Loucy (cell line): ENCODE measurements around the gene RAPGEF1.

Experiments used
- H2AFZ ChIP-seq: fragments of 200-600 bp; sonication (generic); 2 replicates; pipeline ENCODE4 v1.6.0; 2016; ENCODE audit warnings: antibody characterized with exemption, mild to moderate bottlenecking, low read length, moderate library complexity
- H3F3A ChIP-seq: fragments of 200-600 bp; 2 replicates; pipeline ENCODE4 v1.6.0; 2016; ENCODE audit warnings: antibody characterized with exemption, low read depth, mild to moderate bottlenecking
- H3K27me3 ChIP-seq: fragments of 200-600 bp; sonication (generic); 2 replicates; pipeline ENCODE4 v1.6.1; 2014; ENCODE audit warnings: low read length, mild to moderate bottlenecking; ENCODE audit not compliant: insufficient read depth, poor library complexity, severe bottlenecking
- H3K36me3 ChIP-seq: fragments of 200-600 bp; sonication (generic); 2 replicates; pipeline ENCODE4 v1.6.1; 2016; ENCODE audit warnings: low read length; ENCODE audit not compliant: insufficient read depth
- H3K4me1 ChIP-seq: fragments of 200-600 bp; sonication (generic); 2 replicates; pipeline ENCODE4 v1.5.1; 2014; ENCODE audit warnings: low read length, mild to moderate bottlenecking; ENCODE audit not compliant: insufficient read depth, poor library complexity, severe bottlenecking
- H3K4me2 ChIP-seq: fragments of 200-600 bp; sonication (generic); 2 replicates; pipeline ENCODE4 v1.6.0; 2014; ENCODE audit warnings: antibody characterized with exemption, low read length, low read depth, mild to moderate bottlenecking; ENCODE audit not compliant: poor library complexity, severe bottlenecking
- H3K4me3 ChIP-seq: fragments of 200-600 bp; sonication (generic); 2 replicates; pipeline ENCODE4 v1.5.1; 2014; ENCODE audit warnings: low read length, mild to moderate bottlenecking, mixed read lengths; ENCODE audit not compliant: poor library complexity, severe bottlenecking
- H3K79me2 ChIP-seq: fragments of 200-600 bp; sonication (generic); 2 replicates; pipeline ENCODE4 v1.6.1; 2014; ENCODE audit warnings: low read length; ENCODE audit not compliant: insufficient read depth
- H3K9ac ChIP-seq: fragments of 200-600 bp; sonication (generic); 2 replicates; pipeline ENCODE4 v1.6.0; 2014; ENCODE audit warnings: mild to moderate bottlenecking, low read depth, low read length, moderate library complexity; ENCODE audit not compliant: poor library complexity, severe bottlenecking
- H3K9me2 ChIP-seq: fragments of 200-600 bp; sonication (generic); replicated peaks from 2 replicates; pipeline ENCODE4 v1.6.1; 2016; ENCODE audit warnings: low read depth, low read length, mixed read lengths
- H3K9me3 ChIP-seq: fragments of 200-600 bp; sonication (generic); 2 replicates; pipeline ENCODE4 v1.6.1; 2014; ENCODE audit warnings: mild to moderate bottlenecking, antibody characterized with exemption, low read length, low read depth; ENCODE audit not compliant: insufficient read depth
- H4K20me1 ChIP-seq: fragments of 200-600 bp; sonication (generic); 2 replicates; pipeline ENCODE4 v1.6.0; 2014; ENCODE audit warnings: antibody characterized with exemption, low read length, mild to moderate bottlenecking; ENCODE audit not compliant: insufficient read depth, poor library complexity, severe bottlenecking
- CTCF ChIP-seq: fragments of 200-600 bp; sonication (generic); conservative IDR thresholded peaks from 2 replicates; pipeline ENCODE4 v1.5.1; 2014; ENCODE audit warnings: mild to moderate bottlenecking, antibody characterized with exemption, low read length
- EZH2phosphoT487 ChIP-seq: fragments of 200-600 bp; IDR thresholded peaks from 2 replicates; pipeline ENCODE4 v1.6.1; 2018; ENCODE audit warnings: antibody characterized with exemption, mild to moderate bottlenecking, moderate library complexity, borderline replicate concordance

The RAPGEF1 gene

DNA sequence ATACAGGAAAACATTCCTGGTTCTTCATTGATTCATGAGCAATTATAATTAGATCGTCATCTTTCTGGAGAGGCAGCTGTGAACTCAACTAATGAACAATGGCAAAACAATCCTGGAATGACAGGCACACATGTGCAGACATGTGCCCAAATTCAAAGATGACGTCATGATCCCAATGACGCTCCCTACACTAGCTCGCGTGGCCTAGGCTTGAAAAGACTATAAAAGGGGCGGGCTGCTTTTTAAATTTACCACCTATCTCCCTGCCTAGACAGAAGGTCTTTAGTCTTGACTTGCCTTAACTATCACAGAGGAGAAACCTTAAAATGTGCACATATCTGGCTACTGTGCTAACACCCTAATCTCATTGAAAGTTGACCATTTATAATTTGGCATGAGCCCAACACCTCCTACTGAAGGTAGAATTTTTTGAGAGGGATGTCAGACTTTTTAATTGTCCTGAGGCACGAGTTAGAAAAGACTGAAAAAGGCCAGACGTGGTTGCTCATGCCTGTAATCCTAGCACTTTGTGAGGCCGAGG is 106.3 kb downstream of the RAPGEF1 start:
- Histone ChIP-seq H3F3A (no peaks in the 10 kb centered on the region), H4K20me1 (no peaks in the 10 kb centered on the region), H3K4me3 (no peak overlapping the region), H3K27me3 (no peaks in the 10 kb centered on the region), H3K9me3 (no peaks in the 10 kb centered on the region), H3K79me2 (no peaks in the 10 kb centered on the region), H3K4me2 (no peak overlapping the region), H3K36me3 (peaks cover 45% of the 10 kb centered on the region; the same call in 1 of the 2 replicates), H3K9ac (no peak overlapping the region), H3K4me1 (no peaks in the 10 kb centered on the region), H2AFZ (no peak overlapping the region), H3K9me2 (no peaks in the 10 kb centered on the region)
- TF ChIP-seq CTCF, result no peak
- no peak for TF ChIP-seq EZH2phosphoT487

GRCh38 chr9:131631306-131631705 is 108.6 kb downstream of the RAPGEF1 start:
- Histone ChIP-seq H2AFZ (no peak overlapping the region), H3K4me1 (no peaks in the 10 kb centered on the region), H3K9me2 (no peaks in the 10 kb centered on the region), H3K4me2 (no peak overlapping the region), H3K9me3 (no peaks in the 10 kb centered on the region), H3K9ac (no peak overlapping the region), H3K79me2 (no peaks in the 10 kb centered on the region), H3F3A (no peaks in the 10 kb centered on the region), H4K20me1 (no peaks in the 10 kb centered on the region), H3K27me3 (no peaks in the 10 kb centered on the region), H3K4me3 (no peak overlapping the region), H3K36me3 (peaks cover 42% of the 10 kb centered on the region; the same call in 1 of the 2 replicates)
- TF ChIP-seq EZH2phosphoT487 (no peak), CTCF (no peak)

DNA sequence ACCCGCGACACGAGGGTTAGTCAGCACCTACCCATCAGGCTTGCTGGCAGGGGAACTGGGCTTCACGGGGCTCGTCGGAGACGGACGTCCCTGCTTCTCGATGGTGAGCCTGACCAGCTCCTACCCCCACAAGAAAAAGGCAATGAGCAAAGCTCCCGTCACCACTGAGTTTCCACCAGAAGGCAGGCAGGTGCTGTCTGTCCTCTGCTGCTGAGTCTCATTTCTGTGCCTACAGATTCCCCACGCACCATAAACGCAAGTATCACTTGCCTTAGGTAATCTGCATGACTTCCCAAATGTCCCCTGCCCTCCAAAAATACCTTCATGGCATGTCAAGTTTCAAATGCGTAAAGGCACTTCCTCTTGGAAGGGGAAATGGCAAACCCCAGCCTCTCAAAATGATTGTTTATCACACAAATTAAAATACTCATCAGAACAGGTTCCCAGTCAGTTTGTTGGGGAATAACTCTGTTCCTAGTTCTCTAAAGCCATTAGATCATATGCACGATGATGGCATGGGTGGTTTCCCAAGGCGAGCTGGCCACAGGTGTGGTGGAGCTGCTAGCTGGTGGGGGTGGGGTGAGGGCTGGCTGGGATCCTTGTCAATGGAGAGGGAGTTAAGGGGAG is 109.6 kb downstream of the RAPGEF1 start:
- H3K27me3 ChIP-seq, result no peaks in the 10 kb centered on the region
- no peak overlapping the region for H3K4me2 ChIP-seq
- H3K4me3 ChIP-seq, result no peak overlapping the region
- no peaks in the 10 kb centered on the region for H3K4me1 ChIP-seq
- H3K9me2 ChIP-seq, result no peaks in the 10 kb centered on the region
- no peaks in the 10 kb centered on the region for H4K20me1 ChIP-seq
- no peaks in the 10 kb centered on the region for H3F3A ChIP-seq
- TF ChIP-seq CTCF (no peak), EZH2phosphoT487 (no peak)
- H3K9me3 ChIP-seq, result no peaks in the 10 kb centered on the region
- no peak overlapping the region for H2AFZ ChIP-seq
- H3K79me2 ChIP-seq, result no peaks in the 10 kb centered on the region
- H3K36me3 ChIP-seq, result peaks cover 50% of the 10 kb centered on the region; the same call in 1 of the 2 replicates
- H3K9ac ChIP-seq, result no peak overlapping the region
